Esophagus muscularis mucosa (tissue), 4 donors: Measurements from ENCODE around the gene NHP2. TPM values are rescaled to one million over a fixed set of nuclear protein-coding genes. Genes with fewer than 3 reads are reported as not detected.

Experiments used
- DNase-seq: peaks from one replicate; pipeline ENCODE4 v3.0.0-alpha.2; 2017; ENCODE audit errors: extremely low spot score
- H3K27ac ChIP-seq, 4 donors: fragments of 200-600 bp; sonication (generic); replicated peaks in 1 of 4; 1 replicate in 3 of 4; 2 replicates in 1 of 4; pipeline ENCODE4 v1.5.1; 2016 to 2019; ENCODE audit warnings: mild to moderate bottlenecking in 1 of 4
- H3K27me3 ChIP-seq, 4 donors: fragments of 200-600 bp; sonication (generic); one replicate each; pipeline versions ENCODE4 v1.5.1 to v1.6.0; 2016 to 2019
- H3K36me3 ChIP-seq, 4 donors: fragments of 200-600 bp; sonication (generic); one replicate each; pipeline ENCODE4 v1.5.1; 2016 to 2019
- H3K4me1 ChIP-seq, 4 donors: fragments of 200-600 bp; sonication (generic); one replicate each; pipeline ENCODE4 v1.5.1; 2016 to 2019
- H3K4me3 ChIP-seq, 4 donors: fragments of 200-600 bp; sonication (generic); 1 replicate in 2 of 4; 2 replicates in 2 of 4; pipeline ENCODE4 v1.5.1; 2016 to 2019; ENCODE audit warnings: mild to moderate bottlenecking in 4 of 4, moderate library complexity in 1 of 4
- H3K9me3 ChIP-seq, 4 donors: fragments of 200-600 bp; sonication (generic); 1 replicate in 3 of 4; 2 replicates in 1 of 4; pipeline ENCODE4 v1.5.1; 2016 to 2019
- CTCF ChIP-seq, 3 experiments: fragments of 200-600 bp in 2 of 3; fragments of 450-650 bp in 1 of 3; sonication (generic) in 2 of 3; IDR thresholded peaks; one replicate each; pipeline ENCODE4 v1.5.1; 2017 to 2019; ENCODE audit warnings: antibody characterized with exemption in 3 of 3, mild to moderate bottlenecking in 2 of 3, moderate library complexity in 1 of 3
- EP300 ChIP-seq: sonication (generic); formaldehyde crosslinking; IDR thresholded peaks from one replicate; pipeline ENCODE4 v1.6.1; 2017; ENCODE audit warnings: antibody characterized with exemption
- POLR2A ChIP-seq: fragments of 450-650 bp; IDR thresholded peaks from one replicate; pipeline ENCODE4 v1.6.1; 2017; ENCODE audit warnings: antibody characterized with exemption, moderate library complexity, mild to moderate bottlenecking, low read depth
- POLR2AphosphoS5 ChIP-seq, 2 donors: sonication (generic); formaldehyde crosslinking; IDR thresholded peaks; one replicate each; pipeline ENCODE4 v1.6.1; 2017; ENCODE audit warnings: antibody characterized with exemption in 2 of 2
- WGBS: methylation state at CpG from one replicate; pipeline ENCODE4 v1.1.5; 2018; 5-methylcytosine and 5-hydroxymethylcytosine counted together
- intact Hi-C: fragments of 100-400 bp; cut with DNase I; formaldehyde crosslinking; loops from one replicate; pipeline ENCODE4 v1.15.1; 2023
- total RNA-seq, 4 donors: library from RNA; depleted of rRNA; stranded (reverse); fragments of >200 nt; gene quantifications; one replicate each; pipeline versions ENCODE4 v1.1.0 to v1.2.1, GENCODE V29; 2016

The NHP2 gene
- total RNA-seq, 4 donors from 2014 or later: 109 to 215 (median 162) TPM

- Histone ChIP-seq H3K36me3 (no peaks in the 10 kb centered on the region), H3K4me1 (no peaks in the 10 kb centered on the region), H3K9me3 (no peaks in the 10 kb centered on the region), H3K27ac (no peak overlapping the region), H3K4me3 (no peak overlapping the region), H3K27me3 (peaks cover 0 to 20% (median 0%) of the 10 kb centered on the region in 4 donors)
- 39% methylated on average over 6 of the region's 7 CpGs for WGBS
- DNase-seq: no peak
- intact Hi-C loops: no loop called here
- no peak for TF ChIP-seq POLR2A
- TF ChIP-seq POLR2AphosphoS5 (IDR thresholded peaks at IDR 0.05): no peak
- TF ChIP-seq CTCF (IDR thresholded peaks at IDR 0.05): no peak
- TF ChIP-seq EP300: no peak
Observed at GRCh38 chr5:178194026-178194425, 40.3 kb upstream of the NHP2 start.

- TF ChIP-seq POLR2AphosphoS5 (IDR thresholded peaks at IDR 0.05) (no peak), EP300 (no peak)
- Histone ChIP-seq H3K4me1 (no peaks in the 10 kb centered on the region), H3K36me3 (no peaks in the 10 kb centered on the region), H3K27me3 (peaks cover 0 to 26% (median 0%) of the 10 kb centered on the region in 4 donors), H3K9me3 (no peaks in the 10 kb centered on the region), H3K27ac (no peak overlapping the region), H3K4me3 (no peak overlapping the region)
- 70% methylated on average over 8 of the region's 8 CpGs for WGBS
- intact Hi-C loops: no loop called here
- no peak for DNase-seq
Observed at GRCh38 chr5:178193251-178193809, 39.6 kb upstream of the NHP2 start.

GRCh38 chr5:178192787-178193186, 39.1 kb upstream of the NHP2 start:
- H3K9me3 ChIP-seq: no peaks in the 10 kb centered on the region
- H3K27me3 ChIP-seq: peaks cover 0 to 29% (median 0%) of the 10 kb centered on the region in 4 donors
- no peaks in the 10 kb centered on the region for H3K4me1 ChIP-seq
- no peaks in the 10 kb centered on the region for H3K36me3 ChIP-seq
- 92% methylated on average over 7 of the region's 7 CpGs for WGBS
- intact Hi-C loops: no loop called here
- no peak overlapping the region for H3K4me3 ChIP-seq
- no peak for DNase-seq
- no peak overlapping the region for H3K27ac ChIP-seq
- no peak for TF ChIP-seq POLR2AphosphoS5 (IDR thresholded peaks at IDR 0.05)
- TF ChIP-seq POLR2A: no peak

GRCh38 chr5:178192244-178192643, 38.6 kb upstream of the NHP2 start:
- no peak overlapping the region for H3K27ac ChIP-seq
- H3K9me3 ChIP-seq: no peaks in the 10 kb centered on the region
- H3K4me1 ChIP-seq: no peaks in the 10 kb centered on the region
- intact Hi-C loops: no loop called here
- H3K36me3 ChIP-seq: no peaks in the 10 kb centered on the region
- no peak for TF ChIP-seq POLR2AphosphoS5 (IDR thresholded peaks at IDR 0.05)
- no peak for TF ChIP-seq POLR2A
- no peak for TF ChIP-seq CTCF (IDR thresholded peaks at IDR 0.05)
- no peak for TF ChIP-seq EP300
- no peak for DNase-seq
- H3K4me3 ChIP-seq: no peak overlapping the region
- WGBS: 59% methylated on average over 2 of the region's 2 CpGs
- peaks cover 0 to 29% (median 0%) of the 10 kb centered on the region in 4 donors for H3K27me3 ChIP-seq

GRCh38 chr5:178191661-178192060, 38.0 kb upstream of the NHP2 start:
- Histone ChIP-seq H3K27me3 (peaks cover 0 to 29% (median 0%) of the 10 kb centered on the region in 4 donors), H3K4me3 (no peak overlapping the region), H3K9me3 (no peaks in the 10 kb centered on the region), H3K27ac (no peak overlapping the region), H3K4me1 (no peaks in the 10 kb centered on the region), H3K36me3 (no peaks in the 10 kb centered on the region)
- WGBS: 83% methylated on average over 4 of the region's 4 CpGs
- TF ChIP-seq EP300: no peak
- intact Hi-C loops: no loop called here
- DNase-seq: no peak

- Histone ChIP-seq H3K27ac (no peak overlapping the region), H3K36me3 (no peaks in the 10 kb centered on the region), H3K4me1 (no peaks in the 10 kb centered on the region), H3K27me3 (peaks cover 0 to 24% (median 0%) of the 10 kb centered on the region in 4 donors), H3K4me3 (no peak overlapping the region), H3K9me3 (no peaks in the 10 kb centered on the region)
- TF ChIP-seq POLR2AphosphoS5 (IDR thresholded peaks at IDR 0.05) (no peak), EP300 (no peak)
- intact Hi-C loops: no loop called here
- WGBS: 41% methylated on average over 2 of the region's 2 CpGs
- no peak for DNase-seq
Observed at GRCh38 chr5:178189433-178189832, 35.7 kb upstream of the NHP2 start.

- no peak within 1 kb of the TSS for H3K4me3 ChIP-seq
- 74% methylated on average over 12 of the region's 27 CpGs for WGBS
- no peak for DNase-seq
Observed at GRCh38 chr5:178187014-178187413, 33.3 kb upstream of the NHP2 start, which contains the start of gene GMCL2. GMCL2 (minus strand) TSS chr5:178187371; CDS start chr5:178187299, 72 bp downstream.

More at GRCh38 chr5:178187014-178187413, 33.3 kb upstream of the NHP2 start, which contains the start of gene GMCL2:
- no peaks in the 10 kb centered on the region for H3K36me3 ChIP-seq
- no peaks in the 10 kb centered on the region for H3K4me1 ChIP-seq
- no peaks in the 10 kb centered on the region for H3K9me3 ChIP-seq
- intact Hi-C loops: no loop called here
- no peak for TF ChIP-seq POLR2A
- no peak for TF ChIP-seq EP300
- no peak for TF ChIP-seq CTCF (IDR thresholded peaks at IDR 0.05)
- no peak for TF ChIP-seq POLR2AphosphoS5 (IDR thresholded peaks at IDR 0.05)
- H3K27ac ChIP-seq: no peak within 1 kb of the TSS
- H3K27me3 ChIP-seq: peaks cover 0 to 9% (median 0%) of the 10 kb centered on the region in 4 donors
